B cell (primary cell): ENCODE results near the gene RAB28. TPM values are rescaled to one million over a fixed set of nuclear protein-coding genes. Genes with fewer than 3 reads are reported as not detected.

Experiments
- ATAC-seq: fragments of 200-7000 bp; cut with Tn5 transposase; one replicate; pipeline ENCODE4 v1.10.0; 2021; ENCODE audit warnings: low read depth, mild to moderate bottlenecking, moderate number of reproducible peaks, moderate library complexity
- CTCF ChIA-PET: fragments of 350-600 bp; sonication (Branson Sonifier 250); formaldehyde crosslinking; loops from one replicate; lab custom pipeline; 2021; ENCODE audit warnings: antibody characterized with exemption, inconsistent platforms; lab: Charles Lee
- POLR2A ChIA-PET: fragments of 350-600 bp; sonication (Branson Sonifier 250); formaldehyde crosslinking; loops from one replicate; lab custom pipeline; 2021; ENCODE audit warnings: antibody characterized with exemption; lab: Charles Lee
- DNase-seq: peaks from one replicate; pipeline ENCODE4 v3.0.0; 2013
- H2AFZ ChIP-seq: 2 replicates; pipeline ENCODE4 v1.6.1; 2012; ENCODE audit warnings: mild to moderate bottlenecking, low read depth, low read length; ENCODE audit not compliant: insufficient read depth, poor library complexity, severe bottlenecking
- H3K27ac ChIP-seq, 2 donors: 1 replicate in 1 of 2; 2 replicates in 1 of 2; pipeline ENCODE4 v1.5.1; 2012 to 2013; ENCODE audit warnings: low read length in 2 of 2, mild to moderate bottlenecking in 2 of 2, moderate library complexity in 1 of 2
- H3K27me3 ChIP-seq, 4 experiments: fragments of 200-600 bp in 1 of 4; sonication (generic) in 1 of 4; replicated peaks in 1 of 4; 1 replicate in 2 of 4; 2 replicates in 2 of 4; pipeline versions ENCODE4 v1.6.1 to v1.7.0; 2013 to 2016; ENCODE audit warnings: low read length in 3 of 4, mild to moderate bottlenecking in 2 of 4, mixed read lengths in 1 of 4, moderate library complexity in 1 of 4; ENCODE audit not compliant: insufficient read depth in 4 of 4, control insufficient read depth in 3 of 4; ENCODE audit errors: control extremely low read depth in 1 of 4
- H3K36me3 ChIP-seq, 2 experiments: replicated peaks in 1 of 2; 1 replicate in 1 of 2; 2 replicates in 1 of 2; pipeline versions ENCODE4 v1.6.1 to v1.7.1; 2013; ENCODE audit warnings: low read length in 1 of 2; ENCODE audit not compliant: insufficient read depth in 2 of 2, control insufficient read depth in 1 of 2; ENCODE audit errors: control extremely low read depth in 1 of 2, extremely low read depth in 1 of 2
- H3K4me1 ChIP-seq, 2 donors: fragments of 200-600 bp in 1 of 2; sonication (generic) in 1 of 2; 1 replicate in 1 of 2; 2 replicates in 1 of 2; pipeline versions ENCODE4 v1.5.1 to v1.6.1; 2013 to 2017; ENCODE audit warnings: low read length in 2 of 2; ENCODE audit not compliant: control insufficient read depth in 2 of 2, insufficient read depth in 2 of 2
- H3K4me2 ChIP-seq: replicated peaks from 2 replicates; pipeline ENCODE3; 2012; ENCODE audit warnings: mild to moderate bottlenecking, low read depth, low read length; ENCODE audit not compliant: poor library complexity, severe bottlenecking
- H3K4me3 ChIP-seq, 5 experiments: fragments of 200-600 bp in 1 of 5; sonication (generic) in 1 of 5; 1 replicate in 3 of 5; 2 replicates in 2 of 5; pipeline versions ENCODE4 v1.5.1 to v1.7.0; 2011 to 2016; ENCODE audit warnings: low read length in 4 of 5, mild to moderate bottlenecking in 4 of 5, low read depth in 2 of 5, control low read depth in 1 of 5, moderate library complexity in 1 of 5; ENCODE audit not compliant: insufficient read depth in 1 of 5; ENCODE audit errors: control extremely low read depth in 1 of 5, extremely low read depth in 1 of 5
- H3K79me2 ChIP-seq: fragments of 200-600 bp; sonication (generic); one replicate; pipeline ENCODE4 v1.6.0; 2016; ENCODE audit warnings: low read length; ENCODE audit not compliant: control insufficient read depth, insufficient read depth
- H3K9ac ChIP-seq: fragments of 200-600 bp; sonication (generic); 2 replicates; pipeline ENCODE4 v1.6.1; 2017; ENCODE audit warnings: mild to moderate bottlenecking, low read length, moderate library complexity
- H3K9me3 ChIP-seq, 3 donors: one replicate each; pipeline versions ENCODE4 v1.6.1 to v1.7.1; 2013; ENCODE audit warnings: low read length in 2 of 3; ENCODE audit not compliant: control insufficient read depth in 2 of 3, insufficient read depth in 1 of 3; ENCODE audit errors: control extremely low read depth in 1 of 3
- H4K20me1 ChIP-seq: 2 replicates; pipeline ENCODE4 v1.6.0; 2012; ENCODE audit warnings: mild to moderate bottlenecking, low read length; ENCODE audit not compliant: insufficient read depth, control insufficient read depth, poor library complexity, severe bottlenecking
- H3K27ac Mint-ChIP-seq: one replicate; pipeline ENCODE4 v1.8.0; 2021; ENCODE audit warnings: mixed read lengths
- H3K27me3 Mint-ChIP-seq: one replicate; pipeline ENCODE4 v1.8.0; 2021; ENCODE audit warnings: mixed read lengths
- H3K4me1 Mint-ChIP-seq: one replicate; pipeline ENCODE4 v1.8.0; 2021; ENCODE audit warnings: mixed read lengths
- H3K4me3 Mint-ChIP-seq: one replicate; pipeline ENCODE4 v1.8.0; 2021; ENCODE audit warnings: mixed read lengths
- H3K9me3 Mint-ChIP-seq: one replicate; pipeline ENCODE4 v1.8.0; 2022; ENCODE audit warnings: mixed read lengths; ENCODE audit not compliant: insufficient read depth
- CTCF ChIP-seq: fragments of 200-600 bp; IDR thresholded peaks from one replicate; pipeline ENCODE4 v1.8.0; 2022; ENCODE audit warnings: antibody characterized with exemption, mild to moderate bottlenecking
- EZH2 ChIP-seq: IDR thresholded peaks from 2 replicates; pipeline ENCODE4 v1.6.1; 2012; ENCODE audit warnings: borderline replicate concordance, low read depth, mild to moderate bottlenecking, moderate library complexity, low read length; ENCODE audit not compliant: insufficient read depth, poor library complexity, severe bottlenecking
- WGBS: methylation state at CpG from one replicate; pipeline ENCODE4 v1.1.5; 2013; ENCODE audit warnings: missing lambda C conversion rate; ENCODE audit not compliant: insufficient coverage; 5-methylcytosine and 5-hydroxymethylcytosine counted together
- intact Hi-C: fragments of 100-400 bp; cut with micrococcal nuclease; formaldehyde crosslinking; loops from one replicate; pipeline ENCODE4 v1.10.0; 2022
- polyA plus RNA-seq: library from polyadenylated mRNA; depleted of rRNA; stranded (reverse); fragments of >200 nt; gene quantifications from 2 replicates; pipeline ENCODE4 v1.2.3, GENCODE V29; 2012
- total RNA-seq, 2 donors: library from RNA; stranded (reverse); fragments of 120-200 nt in 1 of 2; gene quantifications; 1 replicate in 1 of 2; 2 replicates in 1 of 2; pipeline versions ENCODE4 v1.2.3 to v1.2.4, GENCODE V29; 2013 to 2022

Gene RAB28
- total and polyA plus RNA-seq, 2 donors (not counting 1 experiment from before 2014, with no cell fraction given) = 7.2 to 17.4 TPM

- H2AFZ ChIP-seq = no peak overlapping the region
- no peaks in the 10 kb centered on the region for H3K36me3 ChIP-seq
- no peak overlapping the region for H3K9ac ChIP-seq
- no peaks in the 10 kb centered on the region for H3K4me1 Mint-ChIP-seq
- H3K27me3 ChIP-seq = no peaks in the 10 kb centered on the region
- no peaks in the 10 kb centered on the region for H3K79me2 ChIP-seq
- no peak overlapping the region for H3K4me3 Mint-ChIP-seq
- H4K20me1 ChIP-seq = no peaks in the 10 kb centered on the region
- H3K27me3 Mint-ChIP-seq = no peaks in the 10 kb centered on the region
- no peaks in the 10 kb centered on the region for H3K9me3 Mint-ChIP-seq
- H3K4me2 ChIP-seq = no peak overlapping the region
- H3K27ac ChIP-seq = no peak overlapping the region
- WGBS = 91% methylated on average over 1 of the region's 4 CpGs
- no peak overlapping the region for H3K27ac Mint-ChIP-seq
- no peaks in the 10 kb centered on the region for H3K9me3 ChIP-seq
- ATAC-seq (no peak), DNase-seq (no peak)
- intact Hi-C loops = no loop called here
- H3K4me1 ChIP-seq = no peaks in the 10 kb centered on the region
- TF ChIP-seq CTCF (no peak), EZH2 (no peak)
- ChIA-PET CTCF (no interaction called here), POLR2A (no interaction called here)
- H3K4me3 ChIP-seq = no peak overlapping the region
Observed at GRCh38 chr4:13403326-13403725, 80.8 kb downstream of the RAB28 start.

GRCh38 chr4:13399257-13399656 lies 84.9 kb downstream of the RAB28 start:
- Histone ChIP-seq H3K9me3 (no peaks in the 10 kb centered on the region), H3K4me1 (no peaks in the 10 kb centered on the region), H3K36me3 (peaks cover 0 to 2% of the 10 kb centered on the region in 2 experiments), H3K4me3 (no peak overlapping the region), H3K9ac (no peak overlapping the region), H3K27ac (no peak overlapping the region), H3K27me3 (no peaks in the 10 kb centered on the region), H2AFZ (no peak overlapping the region), H3K79me2 (no peaks in the 10 kb centered on the region), H3K4me2 (no peak overlapping the region), H4K20me1 (no peaks in the 10 kb centered on the region)
- no peak overlapping the region for H3K4me3 Mint-ChIP-seq
- DNase-seq (no peak), ATAC-seq (no peak)
- no peak for TF ChIP-seq EZH2
- no peak for TF ChIP-seq CTCF
- POLR2A ChIA-PET = no interaction called here
- H3K4me1 Mint-ChIP-seq = no peaks in the 10 kb centered on the region
- CTCF ChIA-PET = no interaction called here
- no peak overlapping the region for H3K27ac Mint-ChIP-seq
- H3K9me3 Mint-ChIP-seq = no peaks in the 10 kb centered on the region
- H3K27me3 Mint-ChIP-seq = no peaks in the 10 kb centered on the region
- intact Hi-C loops = no loop called here
